Measurements from ENCODE around the gene THRA.

- no peak for TF ChIP-seq CTCF (IDR thresholded peaks at IDR 0.05)
- no peak for TF ChIP-seq POLR2A (IDR thresholded peaks at IDR 0.05)
Observed at GRCh38 chr17:40018211-40019121, 44.3 kb upstream of the THRA start.
